CD4-positive, alpha-beta T cell (primary cell): ENCODE data around the gene MYMK. TPM values are rescaled to one million over a fixed set of nuclear protein-coding genes. Genes with fewer than 3 reads are reported as not detected.

Experiments
- ATAC-seq: fragments of 200-7000 bp; cut with Tn5 transposase; one replicate; pipeline ENCODE4 v1.10.0; 2022; ENCODE audit warnings: mild to moderate bottlenecking; ENCODE audit not compliant: poor library complexity
- CTCF ChIA-PET: fragments of 350-600 bp; sonication (Branson Sonifier 250); formaldehyde crosslinking; loops from one replicate; lab custom pipeline; 2021; ENCODE audit warnings: antibody characterized with exemption, inconsistent platforms; lab: Charles Lee
- POLR2A ChIA-PET: fragments of 350-600 bp; sonication (Branson Sonifier 250); formaldehyde crosslinking; loops from one replicate; lab custom pipeline; 2021; ENCODE audit warnings: antibody characterized with exemption, inconsistent platforms; lab: Charles Lee
- DNase-seq, 14 experiments: peaks; one replicate each; pipeline ENCODE4 v3.0.0-alpha.2; 2013 to 2020; ENCODE audit warnings: mixed read lengths in 2 of 14
- H3K27ac ChIP-seq, 2 donors: one replicate each; pipeline versions ENCODE4 v1.5.1 to v1.7.0; 2013; ENCODE audit warnings: low read length in 2 of 2, low read depth in 1 of 2, mild to moderate bottlenecking in 1 of 2
- H3K27me3 ChIP-seq, 2 experiments: 1 replicate in 1 of 2; 2 replicates in 1 of 2; pipeline versions ENCODE4 v1.6.1 to v1.7.0; 2013; ENCODE audit warnings: low read length in 2 of 2, control low read depth in 1 of 2, mild to moderate bottlenecking in 1 of 2, moderate library complexity in 1 of 2; ENCODE audit not compliant: insufficient read depth in 2 of 2, control insufficient read depth in 1 of 2
- H3K36me3 ChIP-seq: one replicate; pipeline ENCODE4 v1.6.1; 2013; ENCODE audit warnings: low read length, control low read depth; ENCODE audit not compliant: insufficient read depth
- H3K4me1 ChIP-seq: one replicate; pipeline ENCODE4 v1.6.1; 2013; ENCODE audit warnings: low read length, control low read depth; ENCODE audit not compliant: insufficient read depth
- H3K4me3 ChIP-seq: one replicate; pipeline ENCODE4 v1.5.1; 2013; ENCODE audit warnings: mild to moderate bottlenecking, low read length, moderate library complexity
- H3K9me3 ChIP-seq, 2 experiments: 1 replicate in 1 of 2; 2 replicates in 1 of 2; pipeline versions ENCODE4 v1.6.1 to v1.7.0; 2013; ENCODE audit warnings: low read length in 2 of 2, mild to moderate bottlenecking in 2 of 2, control low read depth in 1 of 2, moderate library complexity in 1 of 2; ENCODE audit not compliant: control insufficient read depth in 1 of 2, insufficient read depth in 1 of 2
- H3K27ac Mint-ChIP-seq: one replicate; pipeline ENCODE4 v1.8.0; 2020; ENCODE audit warnings: mixed read lengths
- H3K27me3 Mint-ChIP-seq: one replicate; pipeline ENCODE4 v1.8.0; 2021; ENCODE audit warnings: mixed read lengths
- H3K36me3 Mint-ChIP-seq: one replicate; pipeline ENCODE4 v1.8.0; 2021; ENCODE audit warnings: low read depth, mixed read lengths
- H3K4me1 Mint-ChIP-seq: one replicate; pipeline ENCODE4 v1.8.0; 2021; ENCODE audit warnings: low read depth, mixed read lengths
- H3K4me3 Mint-ChIP-seq: one replicate; pipeline ENCODE4 v1.8.0; 2020; ENCODE audit warnings: mild to moderate bottlenecking, mixed read lengths
- H3K9me3 Mint-ChIP-seq: one replicate; pipeline ENCODE4 v1.8.0; 2020; ENCODE audit warnings: mixed read lengths
- CTCF ChIP-seq: fragments of 200-600 bp; IDR thresholded peaks from one replicate; pipeline ENCODE4 v1.8.0; 2022; ENCODE audit warnings: antibody characterized with exemption, mild to moderate bottlenecking
- intact Hi-C, 2 experiments: fragments of 100-400 bp; cut with DNase I in 1 of 2; cut with micrococcal nuclease in 1 of 2; formaldehyde crosslinking; loops; one replicate each; pipeline versions ENCODE4 v1.15.1 to v1.9.0; 2023 to 2025; cut with DNase I, micrococcal nuclease
- total RNA-seq, 174 experiments: library from RNA in 2 of 174; stranded (reverse) in 2 of 174; gene quantifications; one replicate each; pipeline ENCODE4 v1.2.3 and lab custom pipeline; 2021 to 2026

Gene MYMK
- total RNA-seq, 2 experiments from 2014 or later = not detected

- DNase-seq = no peak
- Histone ChIP-seq H3K4me1 (peaks cover 18% of the 10 kb centered on the region), H3K27me3 (no peaks in the 10 kb centered on the region), H3K27ac (no peak overlapping the region), H3K9me3 (no peaks in the 10 kb centered on the region), H3K4me3 (no peak overlapping the region), H3K36me3 (no peaks in the 10 kb centered on the region)
- intact Hi-C loops = no loop called here
- no peak for TF ChIP-seq CTCF
- Mint-ChIP-seq H3K4me1 (peaks cover 13% of the 10 kb centered on the region), H3K4me3 (no peak overlapping the region), H3K27me3 (no peaks in the 10 kb centered on the region), H3K27ac (no peak overlapping the region), H3K36me3 (no peaks in the 10 kb centered on the region), H3K9me3 (no peaks in the 10 kb centered on the region)
- ChIA-PET POLR2A (no interaction called here), CTCF (no interaction called here)
- no peak for ATAC-seq
These were observed 11.3 kb downstream of the MYMK start for GRCh38 chr9:133513214-133514100.

- H3K4me1 ChIP-seq = peaks cover 28% of the 10 kb centered on the region
- H3K36me3 Mint-ChIP-seq = no peaks in the 10 kb centered on the region
- no peak overlapping the region for H3K27ac Mint-ChIP-seq
- intact Hi-C loops = no loop called here
- peaks cover 22% of the 10 kb centered on the region for H3K4me1 Mint-ChIP-seq
- ATAC-seq = no peak
- H3K36me3 ChIP-seq = no peaks in the 10 kb centered on the region
- no peaks in the 10 kb centered on the region for H3K9me3 Mint-ChIP-seq
- no peak for TF ChIP-seq CTCF
- CTCF ChIA-PET = no interaction called here
- DNase-seq = no peak
- H3K9me3 ChIP-seq = no peaks in the 10 kb centered on the region
- H3K4me3 Mint-ChIP-seq = no peak overlapping the region
- POLR2A ChIA-PET = no interaction called here
- no peaks in the 10 kb centered on the region for H3K27me3 Mint-ChIP-seq
- H3K27me3 ChIP-seq = no peaks in the 10 kb centered on the region
- no peak overlapping the region for H3K27ac ChIP-seq
- no peak overlapping the region for H3K4me3 ChIP-seq
These were observed 12.2 kb downstream of the MYMK start for GRCh38 chr9:133512253-133513213.

- Mint-ChIP-seq H3K27ac (no peak overlapping the region), H3K4me3 (no peak overlapping the region), H3K27me3 (no peaks in the 10 kb centered on the region), H3K4me1 (peaks cover 24% of the 10 kb centered on the region), H3K36me3 (no peaks in the 10 kb centered on the region), H3K9me3 (no peaks in the 10 kb centered on the region)
- DNase-seq (no peak), ATAC-seq (no peak)
- intact Hi-C loops = no loop called here
- Histone ChIP-seq H3K27me3 (no peaks in the 10 kb centered on the region), H3K36me3 (no peaks in the 10 kb centered on the region), H3K4me3 (no peak overlapping the region), H3K27ac (no peak overlapping the region), H3K4me1 (peaks cover 30% of the 10 kb centered on the region), H3K9me3 (no peaks in the 10 kb centered on the region)
- TF ChIP-seq CTCF = no peak
- ChIA-PET CTCF (no interaction called here), POLR2A (no interaction called here)
These were observed 13.2 kb downstream of the MYMK start for GRCh38 chr9:133511607-133512006.
